GM21619 (cell line): Measurements from ENCODE around the gene NELL1.

Experiments
- ATAC-seq: cut with Tn5 transposase; IDR thresholded peaks from one replicate; pipeline ENCODE4 v1.9.1; 2021; ENCODE audit not compliant: unreplicated experiment

NELL1 gene

DNA sequence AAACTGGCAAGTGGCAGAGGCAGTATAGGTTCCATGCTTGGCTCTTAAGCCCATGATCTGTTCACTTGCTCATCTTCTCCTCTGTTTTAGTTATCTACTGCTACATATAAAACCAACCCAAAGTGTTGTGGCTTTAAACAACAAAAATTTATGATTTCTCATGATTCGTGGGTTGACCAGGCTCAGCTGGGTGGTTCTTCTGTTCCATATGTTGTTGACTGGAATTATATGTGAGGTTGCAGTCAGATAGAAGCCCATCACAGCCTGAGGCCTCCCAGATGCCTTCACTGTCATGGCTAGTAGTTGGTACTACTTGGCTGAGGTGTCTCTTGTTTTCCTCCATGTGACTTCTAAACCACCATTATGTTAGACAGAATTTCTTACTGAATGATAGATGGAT, 632.6 kb downstream of the NELL1 start:
- no peak for ATAC-seq

DNA sequence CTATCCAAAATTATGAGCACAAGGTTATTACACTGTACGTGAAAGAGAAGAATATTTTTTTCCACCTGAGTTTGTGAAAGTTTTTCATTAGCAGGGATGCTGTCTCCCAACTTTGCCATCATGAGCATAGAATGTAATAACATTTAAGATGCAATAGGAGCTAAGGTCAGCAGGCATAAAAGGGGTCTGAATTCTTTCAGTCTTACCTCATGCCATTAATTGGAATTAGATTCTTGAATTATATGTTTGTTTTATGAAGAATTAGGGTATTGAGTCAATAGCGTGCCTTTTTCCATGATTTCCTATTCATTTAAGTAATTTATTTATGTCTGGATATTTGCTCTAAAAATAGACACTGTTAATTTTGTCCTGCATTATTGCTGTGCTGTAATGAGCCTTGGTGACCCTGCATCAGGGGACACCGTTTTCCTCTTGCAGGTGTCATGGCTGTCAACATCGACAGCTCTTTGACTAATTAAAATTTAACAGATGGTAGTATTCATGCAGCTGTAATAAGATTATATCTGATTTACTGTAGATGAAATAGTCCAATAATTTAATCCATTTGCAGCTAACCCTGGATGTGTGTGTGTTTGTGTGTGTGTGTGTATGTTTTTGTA, 637.5 kb downstream of the NELL1 start:
- no peak for ATAC-seq

- ATAC-seq = no peak
These were observed 638.5 kb downstream of the NELL1 start for GRCh38 chr11:21307874-21308273.

DNA sequence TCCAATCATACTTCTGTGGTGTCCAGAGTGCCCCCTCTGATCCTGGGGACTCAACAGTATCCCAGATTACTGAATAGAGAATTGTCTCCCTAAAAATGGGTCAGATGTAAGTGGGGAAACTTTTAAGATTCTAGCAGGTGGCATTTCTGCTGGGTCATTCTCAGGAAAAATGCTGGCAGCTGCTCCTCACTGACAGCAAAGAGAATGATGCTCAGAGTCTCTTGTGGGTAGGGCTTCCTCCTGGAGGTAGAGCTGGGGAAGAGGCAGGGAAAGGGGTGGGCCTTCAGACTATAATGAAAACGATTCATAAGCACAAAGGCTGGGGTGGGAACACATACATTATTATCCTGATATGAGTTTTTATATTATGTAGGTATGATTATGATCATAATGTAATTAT, 647.2 kb downstream of the NELL1 start:
- no peak for ATAC-seq

GRCh38 chr11:21321072-21321471, 651.7 kb downstream of the NELL1 start:
- no peak for ATAC-seq

DNA sequence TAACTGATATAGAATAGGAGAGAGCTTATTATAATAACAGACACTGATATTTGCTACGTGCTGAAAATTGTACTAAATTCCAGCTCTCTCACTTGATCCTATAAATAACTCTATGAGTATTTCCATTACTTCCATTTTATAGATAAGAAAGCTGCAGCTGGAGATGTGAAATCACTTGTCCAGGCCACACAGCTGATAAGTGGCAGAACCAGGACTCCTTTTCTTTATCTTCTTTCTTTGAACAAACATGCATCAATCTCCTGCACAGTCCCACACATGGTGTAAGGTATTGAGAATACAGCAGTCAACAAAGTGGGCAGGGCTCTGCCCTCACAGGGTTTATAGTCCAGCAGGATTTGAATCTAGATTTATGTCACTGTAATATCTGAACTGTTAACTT, 652.1 kb downstream of the NELL1 start:
- ATAC-seq = no peak

GRCh38 chr11:21323617-21324016, 654.2 kb downstream of the NELL1 start:
- no peak for ATAC-seq

GRCh38 chr11:21343204-21343603, 673.8 kb downstream of the NELL1 start:
- ATAC-seq = no peak

GRCh38 chr11:21346361-21346760, 677.0 kb downstream of the NELL1 start:
- ATAC-seq = no peak

DNA sequence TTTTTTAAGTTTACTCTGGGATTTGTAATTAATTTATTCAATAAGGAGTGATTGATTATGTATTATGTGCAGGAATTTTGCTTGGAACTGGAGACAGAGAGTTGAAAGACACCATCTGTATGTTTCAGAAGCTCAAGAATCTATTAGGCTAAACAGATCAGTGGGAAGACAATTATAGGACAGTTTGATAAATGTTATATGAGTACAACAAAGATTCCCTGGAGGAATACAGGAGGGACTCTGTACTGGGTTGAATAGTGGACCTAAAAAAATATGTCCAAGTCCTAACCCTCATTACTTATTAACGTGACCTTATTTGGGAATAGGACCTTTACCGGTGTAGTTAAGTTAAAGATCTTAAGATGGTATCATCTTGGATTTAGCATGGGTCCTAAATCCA, 681.2 kb downstream of the NELL1 start:
- ATAC-seq = no peak

GRCh38 chr11:21353425-21353824, 684.0 kb downstream of the NELL1 start:
- ATAC-seq = no peak

DNA sequence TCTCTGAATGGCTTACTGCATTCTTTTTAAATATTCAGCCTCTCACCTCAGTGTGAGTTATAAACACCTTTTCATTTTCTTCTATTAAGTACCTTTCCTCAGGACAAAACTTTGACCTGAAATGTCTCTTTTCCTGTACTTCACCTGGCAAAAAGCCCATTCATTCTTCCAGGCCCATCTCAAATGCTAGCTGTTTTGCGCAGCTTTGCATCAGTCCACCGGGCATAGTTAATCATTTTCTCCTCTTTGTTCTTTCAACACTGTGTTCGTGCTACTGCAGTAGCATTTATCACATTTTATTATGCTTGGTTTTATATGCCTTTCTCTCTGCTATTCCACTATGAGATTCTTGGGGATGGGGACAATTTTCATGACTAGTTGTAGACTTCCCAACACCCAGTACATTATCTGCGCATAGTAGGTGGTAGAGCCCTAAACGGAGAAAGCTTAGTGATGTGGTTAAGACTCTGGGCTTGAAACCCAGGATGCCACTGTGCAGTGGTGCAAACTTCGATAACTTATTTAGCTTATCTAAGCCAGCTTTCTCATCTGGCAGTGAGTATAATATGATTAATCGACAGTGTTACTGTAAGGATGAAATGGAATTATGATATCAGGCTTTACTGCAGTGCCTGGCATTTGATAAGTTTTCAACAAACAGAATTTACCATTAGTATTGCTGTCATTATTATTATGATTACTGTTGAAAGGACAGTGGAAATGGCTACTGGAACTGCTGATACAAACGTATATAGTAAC, 695.7 kb downstream of the NELL1 start:
- no peak for ATAC-seq

GRCh38 chr11:21369947-21370346, 700.6 kb downstream of the NELL1 start:
- ATAC-seq = no peak

- ATAC-seq = no peak
These were observed 701.7 kb downstream of the NELL1 start for GRCh38 chr11:21371044-21371443.

DNA sequence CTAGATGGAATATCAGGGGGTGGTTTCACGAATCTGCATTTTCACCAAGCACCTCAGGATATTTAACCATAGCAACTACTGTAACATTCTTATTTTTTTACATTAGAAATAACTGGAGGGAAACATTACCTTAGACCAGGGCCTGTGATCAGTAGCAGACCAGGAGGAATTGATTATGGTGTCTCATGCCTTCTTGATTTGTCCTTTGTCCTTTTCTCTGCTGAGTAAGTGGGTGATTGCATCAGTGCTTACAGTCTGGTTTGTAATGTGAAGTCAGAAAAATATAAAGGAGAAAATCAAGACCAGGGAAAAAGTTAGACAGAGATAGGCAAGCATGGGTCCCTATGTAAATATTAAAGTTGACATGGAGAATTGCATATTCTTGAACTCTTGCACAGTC, 703.3 kb downstream of the NELL1 start:
- ATAC-seq = no peak

GRCh38 chr11:21374376-21374775, 705.0 kb downstream of the NELL1 start:
- ATAC-seq = no peak

- no peak for ATAC-seq
These were observed 716.5 kb downstream of the NELL1 start for GRCh38 chr11:21385669-21386440.

- no peak for ATAC-seq
These were observed 721.0 kb downstream of the NELL1 start for GRCh38 chr11:21390430-21390829.

- no peak for ATAC-seq
These were observed 727.1 kb downstream of the NELL1 start for GRCh38 chr11:21396342-21397008.

DNA sequence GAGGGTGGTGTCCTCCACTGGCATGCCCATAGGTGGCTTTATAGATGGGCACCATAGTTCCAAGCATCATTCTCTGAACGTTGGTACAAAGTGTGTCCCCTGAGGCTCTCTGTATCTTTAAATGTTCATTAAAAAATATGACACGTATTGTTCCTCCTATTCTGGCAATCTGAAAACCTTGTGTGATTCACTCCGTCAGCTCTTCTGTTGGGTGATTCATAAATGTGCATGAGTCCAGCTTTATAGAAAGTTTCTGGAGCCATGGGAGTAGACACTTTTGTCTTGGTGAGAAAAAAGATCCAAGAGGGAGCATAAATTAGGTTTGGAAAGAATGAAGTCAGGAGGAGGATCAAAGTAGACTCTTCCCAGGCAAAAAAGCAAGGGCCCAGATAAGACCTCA, 728.8 kb downstream of the NELL1 start:
- ATAC-seq = no peak

GRCh38 chr11:21401496-21401895, 732.1 kb downstream of the NELL1 start:
- no peak for ATAC-seq

- ATAC-seq = no peak
These were observed 732.9 kb downstream of the NELL1 start for GRCh38 chr11:21402274-21402673.
